ENCODE data around the gene COL6A2. TPM values are rescaled to one million over a fixed set of nuclear protein-coding genes. Genes with fewer than 3 reads are reported as not detected.
"Not testable (repeated sequence)": the region's sequence is repeated elsewhere in the genome, so short reads cannot be mapped to it uniquely, and the experiment has no call there.

The COL6A2 gene
- total RNA-seq, 1 donor = 12.6 TPM

GRCh38 chr21:46140352-46141003 is 42.6 kb downstream of the COL6A2 start:
- H3K4me1 ChIP-seq (ENCODE audit: insufficient read depth, low read length); H3K9me3 ChIP-seq (ENCODE audit: low read depth, low read length); H3K4me3 ChIP-seq (ENCODE audit: low read length); H3K27me3 ChIP-seq (ENCODE audit: insufficient read depth, low read length): not testable (repeated sequence)

- no peaks in the 10 kb centered on the region for H3K27me3 ChIP-seq (ENCODE audit: insufficient read depth, low read length)
- no peak overlapping the region for H3K4me3 ChIP-seq (ENCODE audit: low read length)
Measured at GRCh38 chr21:46141767-46142581, 44.1 kb downstream of the COL6A2 start.

DNA sequence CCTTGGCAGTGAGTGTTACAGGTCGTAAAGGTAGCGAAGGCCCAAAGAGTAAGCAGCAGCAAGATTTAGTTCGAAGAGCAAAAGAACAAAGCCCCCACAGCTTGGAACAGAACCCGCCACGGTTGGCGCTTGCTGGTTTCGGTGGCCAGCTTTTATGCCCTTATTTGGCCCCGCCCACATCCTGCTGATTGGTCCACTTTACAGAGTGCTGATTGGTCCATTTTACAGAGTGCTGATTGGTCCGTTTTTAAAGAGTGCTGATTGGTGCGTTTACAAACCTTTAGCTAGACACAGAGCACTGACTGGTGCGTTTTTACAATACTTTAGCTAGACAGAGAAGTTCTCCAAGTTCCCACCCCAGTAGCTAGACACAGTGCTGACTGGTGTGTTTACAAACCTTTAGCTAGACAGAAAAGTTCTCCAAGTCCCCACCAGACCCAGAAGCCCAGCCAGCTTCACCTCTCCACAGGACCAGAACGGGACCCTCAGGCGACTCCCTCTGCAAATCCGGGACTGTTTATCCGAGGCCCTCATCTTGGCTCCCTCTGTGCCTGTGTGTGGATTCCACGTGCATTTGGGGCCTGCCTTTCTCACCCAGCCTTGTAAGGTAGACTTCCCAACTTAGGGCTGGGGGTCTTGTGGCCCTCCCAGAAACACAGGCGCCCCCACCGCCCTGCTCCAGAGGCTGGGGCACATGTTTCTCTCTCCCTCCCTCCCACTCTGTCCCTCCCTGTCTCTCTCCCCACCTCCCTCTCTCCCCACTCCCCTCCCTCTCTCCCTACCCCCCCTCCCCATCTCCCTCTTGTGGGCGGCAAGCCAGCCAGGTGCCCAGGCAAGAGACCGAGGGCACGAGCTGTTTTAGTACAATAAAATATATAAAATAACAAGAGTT is 44.9 kb downstream of the COL6A2 start:
- Histone ChIP-seq H3K9me3 (ENCODE audit: low read depth, low read length) (no peaks in the 10 kb centered on the region), H3K27me3 (ENCODE audit: insufficient read depth, low read length) (no peaks in the 10 kb centered on the region), H3K4me3 (ENCODE audit: low read length) (no peak overlapping the region), H3K4me1 (ENCODE audit: insufficient read depth, low read length) (no peaks in the 10 kb centered on the region)

More at GRCh38 chr21:46141767-46142581, 44.1 kb downstream of the COL6A2 start:
- Histone ChIP-seq H3K9me3 (ENCODE audit: low read depth, low read length) (no peaks in the 10 kb centered on the region), H3K4me1 (ENCODE audit: insufficient read depth, low read length) (no peaks in the 10 kb centered on the region)

GRCh38 chr21:46144464-46145070 is 46.7 kb downstream of the COL6A2 start:
- H3K9me3 ChIP-seq (ENCODE audit: low read depth, low read length) = no peaks in the 10 kb centered on the region
- H3K4me1 ChIP-seq (ENCODE audit: insufficient read depth, low read length) = no peaks in the 10 kb centered on the region
- H3K4me3 ChIP-seq (ENCODE audit: low read length) = no peak overlapping the region
- H3K27me3 ChIP-seq (ENCODE audit: insufficient read depth, low read length) = no peaks in the 10 kb centered on the region

GRCh38 chr21:46145159-46145839 is 47.4 kb downstream of the COL6A2 start:
- no peaks in the 10 kb centered on the region for H3K9me3 ChIP-seq (ENCODE audit: low read depth, low read length)

GRCh38 chr21:46145840-46146691 is 48.2 kb downstream of the COL6A2 start:
- no peaks in the 10 kb centered on the region for H3K4me1 ChIP-seq (ENCODE audit: insufficient read depth, low read length)
- H3K27me3 ChIP-seq (ENCODE audit: insufficient read depth, low read length) = no peaks in the 10 kb centered on the region
- H3K4me3 ChIP-seq (ENCODE audit: low read length) = no peak overlapping the region
- no peaks in the 10 kb centered on the region for H3K9me3 ChIP-seq (ENCODE audit: low read depth, low read length)

More at GRCh38 chr21:46145159-46145839, 47.4 kb downstream of the COL6A2 start:
- Histone ChIP-seq H3K4me3 (ENCODE audit: low read length) (no peak overlapping the region), H3K4me1 (ENCODE audit: insufficient read depth, low read length) (no peaks in the 10 kb centered on the region), H3K27me3 (ENCODE audit: insufficient read depth, low read length) (no peaks in the 10 kb centered on the region)

GRCh38 chr21:46146856-46147255 is 48.9 kb downstream of the COL6A2 start:
- Histone ChIP-seq H3K27me3 (ENCODE audit: insufficient read depth, low read length) (no peaks in the 10 kb centered on the region), H3K4me3 (ENCODE audit: low read length) (no peak overlapping the region), H3K9me3 (ENCODE audit: low read depth, low read length) (no peaks in the 10 kb centered on the region), H3K4me1 (ENCODE audit: insufficient read depth, low read length) (no peaks in the 10 kb centered on the region)

GRCh38 chr21:46147429-46147828 is 49.5 kb downstream of the COL6A2 start:
- not testable (repeated sequence) for H3K4me1 ChIP-seq (ENCODE audit: insufficient read depth, low read length); H3K4me3 ChIP-seq (ENCODE audit: low read length); H3K27me3 ChIP-seq (ENCODE audit: insufficient read depth, low read length); H3K9me3 ChIP-seq (ENCODE audit: low read depth, low read length)

GRCh38 chr21:46148106-46148505 is 50.2 kb downstream of the COL6A2 start:
- Histone ChIP-seq H3K4me3 (ENCODE audit: low read length) (no peak overlapping the region), H3K27me3 (ENCODE audit: insufficient read depth, low read length) (no peaks in the 10 kb centered on the region), H3K9me3 (ENCODE audit: low read depth, low read length) (no peaks in the 10 kb centered on the region), H3K4me1 (ENCODE audit: insufficient read depth, low read length) (no peaks in the 10 kb centered on the region)

DNA sequence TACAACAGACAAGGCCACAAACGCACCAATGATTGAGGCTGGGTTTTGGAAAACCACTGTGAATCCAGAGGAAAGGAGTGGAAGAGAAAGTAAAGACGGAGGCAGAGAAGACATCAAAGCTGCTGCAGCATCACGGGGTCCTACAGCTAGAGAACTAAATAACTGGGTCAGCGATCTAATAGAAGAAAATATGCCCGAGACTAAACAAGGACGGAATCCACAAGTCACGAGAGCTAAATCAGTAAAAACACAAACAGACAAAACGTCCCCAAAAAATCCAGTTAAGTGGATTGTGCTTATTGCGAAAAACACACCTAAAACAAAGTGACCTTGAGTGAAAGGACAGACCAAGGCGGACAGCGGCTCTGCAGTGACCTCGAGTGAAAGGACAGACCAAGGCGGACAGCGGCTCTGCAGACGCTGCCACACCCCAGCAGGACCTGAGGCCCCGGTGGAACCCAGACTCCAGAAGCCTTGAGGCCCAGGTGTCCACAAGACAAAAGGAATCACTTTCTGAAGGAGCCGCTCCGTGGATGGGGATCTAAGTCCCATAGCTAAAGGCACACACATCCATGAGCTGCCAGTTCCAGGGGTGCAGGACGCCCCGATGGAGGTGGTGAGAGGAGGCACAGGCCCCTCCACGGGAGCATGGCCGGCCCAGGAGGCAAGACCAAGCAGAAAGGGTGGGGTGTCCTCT is 51.4 kb downstream of the COL6A2 start:
- H3K4me1 ChIP-seq (ENCODE audit: insufficient read depth, low read length) = no peaks in the 10 kb centered on the region
- H3K9me3 ChIP-seq (ENCODE audit: low read depth, low read length) = no peaks in the 10 kb centered on the region
- H3K4me3 ChIP-seq (ENCODE audit: low read length) = no peak overlapping the region
- H3K27me3 ChIP-seq (ENCODE audit: insufficient read depth, low read length) = no peaks in the 10 kb centered on the region

GRCh38 chr21:46150073-46150472 is 52.2 kb downstream of the COL6A2 start:
- Histone ChIP-seq H3K4me1 (ENCODE audit: insufficient read depth, low read length) (no peaks in the 10 kb centered on the region), H3K9me3 (ENCODE audit: low read depth, low read length) (no peaks in the 10 kb centered on the region), H3K4me3 (ENCODE audit: low read length) (no peak overlapping the region), H3K27me3 (ENCODE audit: insufficient read depth, low read length) (no peaks in the 10 kb centered on the region)

DNA sequence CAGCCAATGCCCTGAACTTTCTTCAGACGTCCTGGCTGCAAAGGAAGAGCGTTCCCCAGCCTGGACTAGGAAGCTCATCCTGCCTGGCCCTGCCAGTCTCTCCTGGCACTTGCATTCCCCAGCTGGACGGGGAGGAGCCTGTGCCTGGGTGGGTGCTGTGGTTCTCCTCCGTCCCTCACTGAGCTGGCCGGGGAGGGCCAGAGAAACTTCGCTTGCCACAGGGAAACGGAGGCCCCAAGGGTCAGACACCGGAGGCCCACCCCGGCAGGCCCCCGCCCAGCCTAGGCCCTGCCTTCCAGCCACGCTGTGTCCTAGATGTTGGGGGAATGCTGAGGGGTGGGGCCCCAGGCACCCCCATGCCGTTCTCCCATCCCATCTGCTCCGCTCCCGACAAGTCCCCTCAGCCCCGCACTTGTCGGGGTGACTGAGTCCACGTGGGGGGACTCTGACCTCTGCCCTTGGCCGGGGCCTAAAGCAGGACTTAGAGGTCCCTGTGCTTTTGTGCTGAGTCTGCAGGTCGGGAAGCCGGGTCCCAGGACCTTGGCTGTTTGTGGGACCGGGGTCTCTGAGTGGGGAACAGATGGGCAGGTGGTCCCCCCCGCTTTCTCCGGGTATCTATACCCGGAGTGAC is 52.7 kb downstream of the COL6A2 start:
- no peak overlapping the region for H3K4me3 ChIP-seq (ENCODE audit: low read length)
- no peaks in the 10 kb centered on the region for H3K9me3 ChIP-seq (ENCODE audit: low read depth, low read length)
- H3K27me3 ChIP-seq (ENCODE audit: insufficient read depth, low read length) = no peaks in the 10 kb centered on the region
- no peaks in the 10 kb centered on the region for H3K4me1 ChIP-seq (ENCODE audit: insufficient read depth, low read length)
